ENCODE measurements around the gene USP46.

The USP46 gene

GRCh38 chr4:52648836-52649235 is 10.3 kb downstream of the USP46 start:
- Histone ChIP-seq H3K27me3 (ENCODE audit: insufficient read depth, low read depth) (no peaks in the 10 kb centered on the region), H3K4me1 (ENCODE audit: low read depth, poor library complexity, severe bottlenecking) (no peaks in the 10 kb centered on the region)

DNA sequence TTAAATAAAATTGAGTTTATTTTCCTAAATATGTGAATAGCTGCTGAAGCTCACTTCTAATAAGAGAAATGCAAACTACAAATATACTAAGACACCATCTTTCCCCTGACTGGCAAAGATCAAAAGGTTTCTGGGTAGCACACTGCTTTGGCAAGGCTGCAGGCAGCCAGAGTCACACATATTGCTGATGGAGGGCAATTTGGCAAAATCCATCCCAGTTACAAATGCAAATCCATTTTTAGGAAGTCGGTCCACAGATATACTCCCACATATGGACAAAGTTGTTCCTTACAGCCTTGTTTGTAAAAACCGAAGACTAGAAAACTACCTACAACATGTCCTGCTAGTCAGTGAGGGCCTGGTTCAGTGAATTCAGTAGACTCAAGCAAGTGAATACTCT is 12.4 kb downstream of the USP46 start:
- no peak overlapping the region for H2AFZ ChIP-seq (ENCODE audit: low read depth)
- no peaks in the 10 kb centered on the region for H3K4me1 ChIP-seq (ENCODE audit: low read depth, poor library complexity, severe bottlenecking)
- 0 out of 2 replicates have a peak, but pooled peaks cover 4% of the 10 kb centered on the region for H3K79me2 ChIP-seq (ENCODE audit: insufficient read depth, low read depth)
- H3K27me3 ChIP-seq (ENCODE audit: insufficient read depth, low read depth), result no peaks in the 10 kb centered on the region
- TF ChIP-seq CTCF (conservative IDR thresholded peaks at IDR 0.05; ENCODE audit: low read depth, low read length), result no peak
- H3K36me3 ChIP-seq (ENCODE audit: insufficient read depth), result no peaks in the 10 kb centered on the region
- H3K4me3 ChIP-seq (IDR thresholded peaks at IDR 0.05; ENCODE audit: insufficient read depth, low read depth, low read length), result no peak overlapping the region
- no peak overlapping the region for H3K9ac ChIP-seq
- H4K20me1 ChIP-seq (ENCODE audit: insufficient read depth), result no peaks in the 10 kb centered on the region
- no peak overlapping the region for H3K4me2 ChIP-seq
- H3K27ac ChIP-seq, result no peak overlapping the region

More at GRCh38 chr4:52648836-52649235, 10.3 kb downstream of the USP46 start:
- H4K20me1 ChIP-seq (ENCODE audit: insufficient read depth), result no peaks in the 10 kb centered on the region
- no peak overlapping the region for H3K4me3 ChIP-seq (IDR thresholded peaks at IDR 0.05; ENCODE audit: insufficient read depth, low read depth, low read length)
- H3K36me3 ChIP-seq (ENCODE audit: insufficient read depth), result no peaks in the 10 kb centered on the region
- H3K79me2 ChIP-seq (ENCODE audit: insufficient read depth, low read depth), result 0 out of 2 replicates have a peak, but pooled peaks cover 4% of the 10 kb centered on the region
- no peak overlapping the region for H2AFZ ChIP-seq (ENCODE audit: low read depth)
- H3K4me2 ChIP-seq, result no peak overlapping the region
- H3K9ac ChIP-seq, result no peak overlapping the region
- H3K27ac ChIP-seq, result no peak overlapping the region
- TF ChIP-seq CTCF (conservative IDR thresholded peaks at IDR 0.05; ENCODE audit: low read depth, low read length), result no peak

- no peaks in the 10 kb centered on the region for H3K4me1 ChIP-seq (ENCODE audit: low read depth, poor library complexity, severe bottlenecking)
- no peak overlapping the region for H3K9ac ChIP-seq
- H3K27me3 ChIP-seq (ENCODE audit: insufficient read depth, low read depth), result no peaks in the 10 kb centered on the region
- H4K20me1 ChIP-seq (ENCODE audit: insufficient read depth), result no peaks in the 10 kb centered on the region
- no peak overlapping the region for H3K4me3 ChIP-seq (IDR thresholded peaks at IDR 0.05; ENCODE audit: insufficient read depth, low read depth, low read length)
- no peak overlapping the region for H2AFZ ChIP-seq (ENCODE audit: low read depth)
- TF ChIP-seq CTCF (conservative IDR thresholded peaks at IDR 0.05; ENCODE audit: low read depth, low read length), result no peak
- 0 out of 2 replicates have a peak, but pooled peaks cover 4% of the 10 kb centered on the region for H3K79me2 ChIP-seq (ENCODE audit: insufficient read depth, low read depth)
- no peak overlapping the region for H3K4me2 ChIP-seq
- H3K36me3 ChIP-seq (ENCODE audit: insufficient read depth), result no peaks in the 10 kb centered on the region
- H3K27ac ChIP-seq, result no peak overlapping the region
Observed at GRCh38 chr4:52646096-52646495, 13.0 kb downstream of the USP46 start.

GRCh38 chr4:52645300-52645699 is 13.8 kb downstream of the USP46 start:
- no peaks in the 10 kb centered on the region for H4K20me1 ChIP-seq (ENCODE audit: insufficient read depth)
- no peak overlapping the region for H3K9ac ChIP-seq
- TF ChIP-seq CTCF (conservative IDR thresholded peaks at IDR 0.05; ENCODE audit: low read depth, low read length), result no peak
- H3K4me1 ChIP-seq (ENCODE audit: low read depth, poor library complexity, severe bottlenecking), result no peaks in the 10 kb centered on the region
- no peak overlapping the region for H3K27ac ChIP-seq
- no peak overlapping the region for H2AFZ ChIP-seq (ENCODE audit: low read depth)
- H3K27me3 ChIP-seq (ENCODE audit: insufficient read depth, low read depth), result no peaks in the 10 kb centered on the region
- H3K36me3 ChIP-seq (ENCODE audit: insufficient read depth), result no peaks in the 10 kb centered on the region
- 0 out of 2 replicates have a peak, but pooled peaks cover 4% of the 10 kb centered on the region for H3K79me2 ChIP-seq (ENCODE audit: insufficient read depth, low read depth)
- H3K4me2 ChIP-seq, result no peak overlapping the region
- H3K4me3 ChIP-seq (IDR thresholded peaks at IDR 0.05; ENCODE audit: insufficient read depth, low read depth, low read length), result no peak overlapping the region
